Nephron (organoid): ENCODE measurements around the gene CISD3.

ENCODE experiments used
- H3K27ac Mint-ChIP-seq, 3 experiments: 2 replicates each; pipeline ENCODE4 v1.8.0; 2020; ENCODE audit warnings: mixed read lengths in 3 of 3, mild to moderate bottlenecking in 2 of 3, moderate library complexity in 1 of 3
- H3K27me3 Mint-ChIP-seq: 2 replicates; pipeline ENCODE4 v1.8.0; 2021; ENCODE audit warnings: low read depth, mild to moderate bottlenecking, moderate library complexity, mixed read lengths
- H3K36me3 Mint-ChIP-seq: 2 replicates; pipeline ENCODE4 v1.8.0; 2020; ENCODE audit warnings: low read depth, mixed read lengths
- H3K4me1 Mint-ChIP-seq: 2 replicates; pipeline ENCODE4 v1.8.0; 2020; ENCODE audit warnings: mixed read lengths
- H3K4me3 Mint-ChIP-seq, 3 experiments: 2 replicates each; pipeline ENCODE4 v1.8.0; 2020; ENCODE audit warnings: mild to moderate bottlenecking in 3 of 3, mixed read lengths in 3 of 3, moderate library complexity in 2 of 3
- H3K9me3 Mint-ChIP-seq: 2 replicates; pipeline ENCODE4 v1.8.0; 2020; ENCODE audit warnings: mixed read lengths
- TF ChIP-seq, protein P1 (sequence below), 3 experiments: fragments of 200-600 bp; sonication (generic); IDR thresholded peaks; one replicate each; pipeline ENCODE4 v1.5.0; 2021; ENCODE audit warnings: antibody characterized with exemption in 3 of 3; ENCODE audit not compliant: unreplicated experiment in 3 of 3

The CISD3 gene

DNA sequence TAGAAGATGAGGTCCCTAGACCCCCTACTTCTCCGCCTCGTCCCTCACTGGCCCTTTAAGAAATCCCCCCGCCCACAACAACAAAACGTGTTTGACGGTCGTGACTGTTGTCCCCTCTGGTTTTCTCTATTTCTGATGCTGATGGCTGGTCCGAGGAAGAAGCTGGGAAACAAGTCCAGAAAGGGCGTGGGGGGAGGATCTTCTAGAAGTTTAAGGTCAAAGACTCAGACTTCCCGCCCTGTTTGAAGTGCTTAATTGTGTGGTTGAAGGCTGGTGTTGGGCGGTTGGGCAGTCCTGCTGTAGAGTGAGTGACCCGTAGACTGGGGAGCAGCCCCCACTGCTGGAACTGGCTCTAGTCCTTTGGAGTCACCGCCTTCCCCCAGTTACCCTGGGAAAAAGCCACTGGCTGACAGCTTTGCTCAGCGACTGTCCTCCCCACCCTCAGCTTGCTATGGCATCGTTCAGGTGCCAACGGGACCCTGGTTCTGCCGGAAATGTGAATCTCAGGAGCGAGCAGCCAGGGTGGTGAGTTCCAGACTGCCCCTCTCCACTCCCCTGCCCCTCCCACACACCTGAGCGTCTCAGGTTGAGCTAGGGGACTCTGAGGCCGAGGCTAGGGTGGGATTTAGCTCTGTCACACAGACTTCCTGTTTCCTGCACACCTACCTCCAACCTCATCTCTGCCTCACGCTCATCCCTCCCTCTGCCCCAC lies 23.5 kb upstream of the CISD3 start:
- Mint-ChIP-seq H3K4me1 (peaks cover 74% of the 10 kb centered on the region), H3K27ac (peak overlapping the region; percentile 82 to 98 (median 88)), H3K27me3 (peaks cover 31% of the 10 kb centered on the region), H3K9me3 (no peaks in the 10 kb centered on the region), H3K4me3 (peak overlapping the region; percentile 94 to 96 (median 95)), H3K36me3 (peaks cover 23% of the 10 kb centered on the region)
- TF ChIP-seq, protein P1, sequence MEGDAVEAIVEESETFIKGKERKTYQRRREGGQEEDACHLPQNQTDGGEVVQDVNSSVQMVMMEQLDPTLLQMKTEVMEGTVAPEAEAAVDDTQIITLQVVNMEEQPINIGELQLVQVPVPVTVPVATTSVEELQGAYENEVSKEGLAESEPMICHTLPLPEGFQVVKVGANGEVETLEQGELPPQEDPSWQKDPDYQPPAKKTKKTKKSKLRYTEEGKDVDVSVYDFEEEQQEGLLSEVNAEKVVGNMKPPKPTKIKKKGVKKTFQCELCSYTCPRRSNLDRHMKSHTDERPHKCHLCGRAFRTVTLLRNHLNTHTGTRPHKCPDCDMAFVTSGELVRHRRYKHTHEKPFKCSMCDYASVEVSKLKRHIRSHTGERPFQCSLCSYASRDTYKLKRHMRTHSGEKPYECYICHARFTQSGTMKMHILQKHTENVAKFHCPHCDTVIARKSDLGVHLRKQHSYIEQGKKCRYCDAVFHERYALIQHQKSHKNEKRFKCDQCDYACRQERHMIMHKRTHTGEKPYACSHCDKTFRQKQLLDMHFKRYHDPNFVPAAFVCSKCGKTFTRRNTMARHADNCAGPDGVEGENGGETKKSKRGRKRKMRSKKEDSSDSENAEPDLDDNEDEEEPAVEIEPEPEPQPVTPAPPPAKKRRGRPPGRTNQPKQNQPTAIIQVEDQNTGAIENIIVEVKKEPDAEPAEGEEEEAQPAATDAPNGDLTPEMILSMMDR (IDR thresholded peaks at IDR 0.05; ENCODE audit: unreplicated experiment in 3 of 3), result no peak

DNA sequence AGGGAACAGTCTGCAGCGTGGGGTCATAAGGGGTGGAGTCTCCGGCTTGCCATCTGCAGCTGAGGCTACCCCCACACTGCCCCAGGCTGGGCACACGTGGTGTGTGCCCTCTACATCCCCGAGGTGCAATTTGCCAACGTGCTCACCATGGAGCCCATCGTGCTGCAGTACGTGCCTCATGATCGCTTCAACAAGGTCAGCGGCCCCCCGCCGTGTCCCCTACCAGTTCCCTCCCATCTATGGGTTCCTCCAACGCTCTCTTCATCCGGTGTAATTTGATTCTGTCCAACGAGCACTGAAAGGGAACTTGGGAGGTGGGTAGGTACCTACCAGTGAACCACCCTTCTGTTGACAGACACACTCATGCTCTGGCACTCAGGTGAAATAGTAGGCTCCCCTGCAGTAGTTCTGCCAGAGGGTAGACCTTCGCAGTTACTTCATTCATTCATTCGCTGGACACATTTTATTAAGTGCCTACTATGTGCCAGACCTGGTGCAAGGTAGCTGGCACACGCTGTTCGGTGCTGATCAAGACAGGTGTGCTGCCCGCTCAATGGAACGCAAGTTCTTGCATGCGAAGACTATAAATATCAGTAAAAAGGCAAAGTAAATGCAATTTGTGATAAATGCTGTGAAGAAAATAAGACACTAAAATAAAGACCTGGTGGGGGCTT lies 22.3 kb upstream of the CISD3 start:
- Mint-ChIP-seq H3K36me3 (peaks cover 24% of the 10 kb centered on the region), H3K4me3 (peak overlapping the region; percentile 94 to 96 (median 95)), H3K27ac (peak overlapping the region; percentile 82 to 98 (median 83)), H3K4me1 (peaks cover 77% of the 10 kb centered on the region), H3K27me3 (peaks cover 25% of the 10 kb centered on the region), H3K9me3 (no peaks in the 10 kb centered on the region)
- TF ChIP-seq, protein P1 (IDR thresholded peaks at IDR 0.05; ENCODE audit: unreplicated experiment in 3 of 3), result no peak

DNA sequence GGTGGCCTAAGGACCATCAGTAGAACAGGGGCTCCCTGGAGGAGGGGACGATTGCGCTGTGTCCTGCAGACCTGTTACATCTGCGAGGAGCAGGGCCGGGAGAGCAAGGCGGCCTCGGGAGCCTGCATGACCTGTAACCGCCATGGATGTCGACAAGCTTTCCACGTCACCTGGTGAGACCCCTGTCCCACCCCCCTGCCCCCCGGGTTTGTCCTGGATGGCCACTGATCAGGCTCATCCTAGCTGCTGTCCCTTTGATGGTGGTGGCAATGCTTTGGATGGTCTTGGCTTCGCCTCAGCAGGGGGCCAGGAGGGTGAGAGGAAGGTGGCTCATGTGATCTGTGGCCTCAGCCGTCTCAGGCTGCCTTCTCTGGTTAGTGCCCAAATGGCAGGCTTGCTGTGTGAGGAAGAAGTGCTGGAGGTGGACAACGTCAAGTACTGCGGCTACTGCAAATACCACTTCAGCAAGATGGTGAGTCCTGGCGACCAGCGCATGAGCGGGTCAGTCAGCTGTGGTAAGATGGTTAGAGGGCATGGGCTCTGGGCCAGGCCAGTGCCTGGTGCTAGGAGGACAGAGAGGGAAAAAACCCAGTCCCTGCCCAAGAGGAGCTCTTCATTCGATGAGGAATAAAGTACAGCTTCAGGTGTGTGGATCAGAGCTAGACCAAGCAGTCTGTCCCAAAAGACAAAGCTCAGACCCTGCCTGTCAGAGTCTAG lies 20.9 kb upstream of the CISD3 start:
- Mint-ChIP-seq H3K27ac (peak overlapping the region; percentile 33 to 78 (median 56)), H3K27me3 (peaks cover 11% of the 10 kb centered on the region), H3K4me1 (peaks cover 66% of the 10 kb centered on the region), H3K9me3 (no peaks in the 10 kb centered on the region), H3K4me3 (peak overlapping the region in 2 of 3 experiments; percentile 18), H3K36me3 (peaks cover 28% of the 10 kb centered on the region)
- TF ChIP-seq, protein P1 (IDR thresholded peaks at IDR 0.05; ENCODE audit: unreplicated experiment in 3 of 3), result no peak

DNA sequence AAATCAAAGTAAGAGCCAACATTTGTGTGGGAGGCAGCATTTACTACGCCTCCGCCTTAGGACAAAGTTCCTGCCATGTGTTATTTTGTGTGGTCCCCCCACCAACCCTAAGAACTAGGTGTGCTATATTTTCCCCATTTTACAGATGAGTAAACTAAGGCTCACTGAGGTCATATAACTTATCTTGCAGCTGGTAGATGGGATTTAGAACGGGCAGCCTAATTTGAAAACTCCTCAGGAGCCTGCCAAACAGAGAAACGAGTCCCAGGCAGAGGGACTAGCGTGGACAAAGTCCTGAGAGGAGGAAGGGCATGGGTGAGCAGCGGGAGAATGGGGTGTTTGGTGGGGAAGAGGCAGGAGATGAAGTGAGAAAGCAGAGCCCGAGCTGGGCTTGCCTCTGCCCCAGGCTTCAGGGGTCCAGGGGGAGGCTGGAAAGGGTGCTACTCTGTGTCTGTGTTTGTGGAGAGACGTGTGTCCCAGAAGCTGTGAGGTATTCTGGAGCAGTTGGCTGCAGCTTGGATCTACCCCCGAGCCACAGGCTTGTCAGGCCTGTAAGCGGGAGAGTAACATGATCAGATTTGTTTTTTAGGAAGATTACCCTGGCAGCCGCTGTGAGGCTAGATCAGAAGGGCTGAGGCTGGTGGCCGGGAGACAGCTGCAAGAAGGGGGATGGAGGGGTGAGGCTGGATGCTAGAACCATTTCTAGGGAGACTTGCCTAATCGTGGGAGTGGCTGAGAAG lies 20.1 kb upstream of the CISD3 start:
- no peaks in the 10 kb centered on the region for H3K9me3 Mint-ChIP-seq
- peaks cover 7% of the 10 kb centered on the region for H3K27me3 Mint-ChIP-seq
- H3K4me3 Mint-ChIP-seq, result peak overlapping the region in 2 of 3 experiments; percentile 11 to 37
- H3K4me1 Mint-ChIP-seq, result peaks cover 62% of the 10 kb centered on the region
- peaks cover 32% of the 10 kb centered on the region for H3K36me3 Mint-ChIP-seq
- peak overlapping the region; percentile 50 to 78 (median 56) for H3K27ac Mint-ChIP-seq
- TF ChIP-seq, protein P1 (IDR thresholded peaks at IDR 0.05; ENCODE audit: unreplicated experiment in 3 of 3), result no peak

DNA sequence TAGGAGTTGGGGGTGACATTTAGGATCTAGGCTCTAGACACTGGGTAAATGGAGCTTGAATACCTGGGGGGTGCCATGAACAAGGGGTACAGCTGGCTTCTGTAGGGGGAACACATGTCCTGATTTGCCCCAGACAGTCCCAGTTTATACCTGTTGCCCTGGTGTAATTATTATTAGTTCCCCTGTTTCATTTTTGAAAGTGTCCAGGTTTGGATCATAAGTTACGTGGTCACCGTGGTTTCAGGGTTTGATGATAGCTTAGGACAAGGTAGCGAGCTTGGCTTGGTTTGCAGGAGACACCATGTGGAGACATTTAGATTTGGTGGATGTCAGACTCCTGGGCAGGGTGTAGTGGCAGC lies 19.6 kb upstream of the CISD3 start:
- TF ChIP-seq, protein P1 (IDR thresholded peaks at IDR 0.05; ENCODE audit: unreplicated experiment in 3 of 3), result no peak
- peak overlapping the region; percentile 50 to 78 (median 56) for H3K27ac Mint-ChIP-seq
- H3K9me3 Mint-ChIP-seq, result no peaks in the 10 kb centered on the region
- H3K27me3 Mint-ChIP-seq, result peaks cover 7% of the 10 kb centered on the region
- peaks cover 38% of the 10 kb centered on the region for H3K36me3 Mint-ChIP-seq
- peaks cover 62% of the 10 kb centered on the region for H3K4me1 Mint-ChIP-seq
- peak overlapping the region; percentile 11 to 43 (median 37) for H3K4me3 Mint-ChIP-seq
